K562 (cell line): ENCODE results near the gene ZNF74. TPM values are rescaled to one million over a fixed set of nuclear protein-coding genes. Genes with fewer than 3 reads are reported as not detected.
A peak's percentile ranks its signal among the peaks of the same experiment; 100 is the strongest.

ENCODE experiments used
- BRD4 ChIP-seq: fragments of 200-600 bp; sonication (generic); IDR thresholded peaks from 2 replicates; pipeline ENCODE4 v1.6.1; 2017; ENCODE audit warnings: inconsistent platforms
- EP300 ChIP-seq: IDR thresholded peaks from 2 replicates; pipeline ENCODE4 v1.6.1; 2012; ENCODE audit warnings: low read length, improper control_type of control experiment
- ETV1 ChIP-seq: fragments of 450-650 bp; conservative IDR thresholded peaks from 2 replicates; pipeline ENCODE4 v1.6.1; 2016; ENCODE audit warnings: missing genetic modification characterization, control low read depth, low read depth, missing compliant biosample characterization
- IFI16 ChIP-seq: fragments of 250-450 bp; sonication (Bioruptor Pico); IDR thresholded peaks from 2 replicates; pipeline ENCODE4 v2.1.2; 2022; ENCODE audit warnings: mild to moderate bottlenecking, inconsistent platforms
- NR2C1 ChIP-seq, 2 experiments: fragments of 450-650 bp; IDR thresholded peaks; 2 replicates each; pipeline ENCODE4 v1.6.1; 2017; ENCODE audit warnings: mild to moderate bottlenecking in 2 of 2, antibody characterized with exemption in 1 of 2, inconsistent platforms in 1 of 2, missing compliant biosample characterization in 1 of 2, missing genetic modification characterization in 1 of 2
- PRPF4 ChIP-seq: fragments of 200-400 bp; formaldehyde crosslinking; IDR thresholded peaks from one replicate; pipeline ENCODE4 v1.6.1; 2017; ENCODE audit warnings: low read length, low read depth, mild to moderate bottlenecking; ENCODE audit not compliant: insufficient read depth, poor library complexity, severe bottlenecking
- PTRF ChIP-seq: fragments of 450-650 bp; IDR thresholded peaks from 2 replicates; pipeline ENCODE4 v1.6.1; 2016; ENCODE audit warnings: mild to moderate bottlenecking, missing genetic modification characterization, missing compliant biosample characterization
- RBM22 ChIP-seq: fragments of 200-400 bp; formaldehyde crosslinking; IDR thresholded peaks from 2 replicates; pipeline ENCODE4 v1.6.1; 2018; ENCODE audit warnings: low read length, low read depth; ENCODE audit not compliant: poor library complexity, severe bottlenecking
- SRSF1 ChIP-seq: fragments of 200-400 bp; formaldehyde crosslinking; IDR thresholded peaks from 2 replicates; pipeline ENCODE4 v1.6.1; 2017; ENCODE audit warnings: mild to moderate bottlenecking, low read depth, low read length, moderate library complexity
- SRSF3 ChIP-seq: fragments of 200-400 bp; formaldehyde crosslinking; IDR thresholded peaks from 2 replicates; pipeline ENCODE4 v1.6.1; 2016; ENCODE audit warnings: mild to moderate bottlenecking, low read length, moderate library complexity; ENCODE audit not compliant: insufficient read depth
- TEAD2 ChIP-seq: fragments of 450-650 bp; IDR thresholded peaks from 2 replicates; pipeline ENCODE4 v1.6.1; 2016; ENCODE audit warnings: missing genetic modification characterization, control low read depth, missing compliant biosample characterization
- U2AF1 ChIP-seq: fragments of 200-400 bp; formaldehyde crosslinking; optimal IDR thresholded peaks from 2 replicates; pipeline ENCODE3; 2017; ENCODE audit warnings: mild to moderate bottlenecking, low read depth, low read length, moderate library complexity
- ZKSCAN8 ChIP-seq: fragments of 200-800 bp; sonication (Bioruptor generic); IDR thresholded peaks from 2 replicates; pipeline ENCODE4 v1.6.1; 2016; ENCODE audit warnings: missing genetic modification characterization, missing compliant biosample characterization
- ZNF121 ChIP-seq: sonication (generic); formaldehyde crosslinking; conservative IDR thresholded peaks from 2 replicates; pipeline ENCODE4 v1.8.0; 2022; ENCODE audit warnings: missing genetic modification reagents
- ZNF589 ChIP-seq: fragments of 200-800 bp; sonication (Bioruptor generic); IDR thresholded peaks from 2 replicates; pipeline ENCODE4 v1.6.1; 2016; ENCODE audit warnings: low read depth, missing genetic modification characterization, missing compliant biosample characterization
- polyA plus RNA-seq, 8 experiments: library from polyadenylated mRNA; depleted of rRNA in 4 of 8; stranded (reverse) in 5 of 8; unstranded in 3 of 8; fragments of >200 nt; fragmentation: Nextera tagmentation in 2 of 8; fragmentation: Illumina TruSeq in 1 of 8; extraction: Ambion mirVana in 2 of 8; extraction: Trizol in 1 of 8; gene quantifications; 2 replicates each; pipeline versions ENCODE4 v1.2.1 to v1.2.3, GENCODE V29; 2011 to 2014; ENCODE audit warnings: inconsistent platforms in 1 of 8, missing spikeins in 1 of 8
- total RNA-seq, 7 experiments: library from RNA; depleted of rRNA in 6 of 7; stranded (reverse); fragments of >200 nt in 6 of 7; fragmentation: Illumina TruSeq in 2 of 7; extraction: Trizol in 2 of 7; gene quantifications; 2 replicates each; pipeline versions ENCODE4 v1.2.1 to v1.2.3, GENCODE V29; 2011 to 2021; ENCODE audit warnings: low replicate concordance in 1 of 7
- TF ChIP-seq, protein P1 (sequence below): fragments of 250-450 bp; sonication (Bioruptor Pico); IDR thresholded peaks from 2 replicates; pipeline ENCODE4 v1.5.0; 2021; ENCODE audit warnings: mild to moderate bottlenecking, borderline replicate concordance
- TF ChIP-seq, protein P2 (sequence below): fragments of 250-450 bp; sonication (Bioruptor Pico); IDR thresholded peaks from 2 replicates; pipeline ENCODE4 v1.4.0; 2020; ENCODE audit warnings: mild to moderate bottlenecking, moderate library complexity
- TF ChIP-seq, protein P3 (sequence below), 2 experiments: IDR thresholded peaks in 1 of 2; conservative IDR thresholded peaks in 1 of 2; 2 replicates each; pipeline ENCODE4 v1.6.1; 2016; ENCODE audit warnings: low read depth in 2 of 2, mild to moderate bottlenecking in 1 of 2, missing compliant biosample characterization in 1 of 2, missing genetic modification characterization in 1 of 2, moderate library complexity in 1 of 2
- TF ChIP-seq, protein P4 (sequence below): fragments of 450-650 bp; IDR thresholded peaks from 2 replicates; pipeline ENCODE4 v1.6.1; 2016

Gene ZNF74
- total and polyA plus RNA-seq, 9 of the 15 experiments (the other 6 are each of a cell fraction or from before 2014, with no cell fraction given), result 2.4 to 53.5 (median 31.5) TPM

DNA sequence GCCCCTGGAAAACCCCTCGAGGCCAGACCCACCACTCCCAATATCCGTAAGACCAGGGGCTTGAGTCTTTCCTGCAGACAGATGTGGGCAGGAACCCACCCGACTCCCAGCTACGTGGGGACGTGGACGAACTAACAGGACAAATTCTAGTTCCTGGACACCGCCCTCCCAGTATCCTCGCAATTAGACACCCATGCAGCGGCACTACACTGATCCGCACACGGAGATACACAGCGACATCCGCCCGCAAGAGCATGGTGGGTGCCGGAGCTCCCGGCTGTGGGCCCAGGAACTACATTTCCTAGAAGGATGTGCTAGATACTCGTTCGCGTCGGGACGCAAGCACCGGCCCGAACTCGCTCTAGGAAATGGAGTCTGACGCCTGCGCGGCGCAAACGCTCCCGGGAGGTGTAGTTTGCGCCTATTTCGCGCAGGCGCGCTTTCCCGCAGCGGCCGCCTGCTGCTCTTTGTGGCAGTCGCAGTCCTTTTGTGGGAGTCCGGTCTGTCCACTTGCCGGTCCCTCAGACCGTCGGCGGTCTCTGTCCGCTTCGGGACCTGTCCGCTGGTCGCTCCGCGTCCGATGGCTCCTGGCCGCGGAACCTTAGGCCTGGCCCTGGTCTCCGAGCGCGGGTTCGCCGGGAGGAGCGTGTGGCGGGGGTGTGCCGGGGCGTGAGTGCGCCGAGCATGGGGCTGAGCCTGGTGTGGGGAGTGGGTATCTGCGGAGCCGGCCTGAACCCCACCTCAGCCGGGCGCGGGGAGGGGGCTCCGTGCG, at the start of gene ZNF74 (continued):
- TF ChIP-seq PRPF4 (peak; percentile 83), EP300 (peak; percentile 51; the same call in 1 of the 2 replicates), TEAD2 (no peak), SRSF3 (peak; percentile 95), NR2C1 (IDR thresholded peaks at IDR 0.05) (no peak), NR2C1 (tag; IDR thresholded peaks at IDR 0.05) (peak; percentile 89), ZNF121 (CRISPR knock-in tag) (no peak), ZNF589 (CRISPR knock-in tag) (peak; percentile 61), ETV1 (peak; percentile 99), ZKSCAN8 (CRISPR knock-in tag) (no peak), RBM22 (no peak), U2AF1 (no peak), BRD4 (peak; percentile 77), SRSF1 (no peak), IFI16 (CRISPR knock-in tag) (no peak), PTRF (tag) (peak; percentile 48; the same call in 1 of the 2 replicates)
- TF ChIP-seq, protein P1, sequence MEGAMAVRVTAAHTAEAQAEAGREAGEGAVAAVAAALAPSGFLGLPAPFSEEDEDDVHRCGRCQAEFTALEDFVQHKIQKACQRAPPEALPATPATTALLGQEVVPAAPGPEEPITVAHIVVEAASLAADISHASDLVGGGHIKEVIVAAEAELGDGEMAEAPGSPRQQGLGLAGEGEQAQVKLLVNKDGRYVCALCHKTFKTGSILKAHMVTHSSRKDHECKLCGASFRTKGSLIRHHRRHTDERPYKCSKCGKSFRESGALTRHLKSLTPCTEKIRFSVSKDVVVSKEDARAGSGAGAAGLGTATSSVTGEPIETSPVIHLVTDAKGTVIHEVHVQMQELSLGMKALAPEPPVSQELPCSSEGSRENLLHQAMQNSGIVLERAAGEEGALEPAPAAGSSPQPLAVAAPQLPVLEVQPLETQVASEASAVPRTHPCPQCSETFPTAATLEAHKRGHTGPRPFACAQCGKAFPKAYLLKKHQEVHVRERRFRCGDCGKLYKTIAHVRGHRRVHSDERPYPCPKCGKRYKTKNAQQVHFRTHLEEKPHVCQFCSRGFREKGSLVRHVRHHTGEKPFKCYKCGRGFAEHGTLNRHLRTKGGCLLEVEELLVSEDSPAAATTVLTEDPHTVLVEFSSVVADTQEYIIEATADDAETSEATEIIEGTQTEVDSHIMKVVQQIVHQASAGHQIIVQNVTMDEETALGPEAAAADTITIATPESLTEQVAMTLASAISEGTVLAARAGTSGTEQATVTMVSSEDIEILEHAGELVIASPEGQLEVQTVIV (CRISPR knock-in tag), result peak; percentile 80; the same call in 1 of the 2 replicates
- TF ChIP-seq, protein P2, sequence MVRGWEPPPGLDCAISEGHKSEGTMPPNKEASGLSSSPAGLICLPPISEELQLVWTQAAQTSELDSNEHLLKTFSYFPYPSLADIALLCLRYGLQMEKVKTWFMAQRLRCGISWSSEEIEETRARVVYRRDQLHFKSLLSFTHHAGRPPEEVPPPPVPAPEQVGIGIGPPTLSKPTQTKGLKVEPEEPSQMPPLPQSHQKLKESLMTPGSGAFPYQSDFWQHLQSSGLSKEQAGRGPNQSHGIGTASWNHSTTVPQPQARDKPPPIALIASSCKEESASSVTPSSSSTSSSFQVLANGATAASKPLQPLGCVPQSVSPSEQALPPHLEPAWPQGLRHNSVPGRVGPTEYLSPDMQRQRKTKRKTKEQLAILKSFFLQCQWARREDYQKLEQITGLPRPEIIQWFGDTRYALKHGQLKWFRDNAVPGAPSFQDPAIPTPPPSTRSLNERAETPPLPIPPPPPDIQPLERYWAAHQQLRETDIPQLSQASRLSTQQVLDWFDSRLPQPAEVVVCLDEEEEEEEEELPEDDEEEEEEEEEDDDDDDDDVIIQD (CRISPR knock-in tag), result peak; percentile 87; the same call in 1 of the 2 replicates
- TF ChIP-seq, protein P3, sequence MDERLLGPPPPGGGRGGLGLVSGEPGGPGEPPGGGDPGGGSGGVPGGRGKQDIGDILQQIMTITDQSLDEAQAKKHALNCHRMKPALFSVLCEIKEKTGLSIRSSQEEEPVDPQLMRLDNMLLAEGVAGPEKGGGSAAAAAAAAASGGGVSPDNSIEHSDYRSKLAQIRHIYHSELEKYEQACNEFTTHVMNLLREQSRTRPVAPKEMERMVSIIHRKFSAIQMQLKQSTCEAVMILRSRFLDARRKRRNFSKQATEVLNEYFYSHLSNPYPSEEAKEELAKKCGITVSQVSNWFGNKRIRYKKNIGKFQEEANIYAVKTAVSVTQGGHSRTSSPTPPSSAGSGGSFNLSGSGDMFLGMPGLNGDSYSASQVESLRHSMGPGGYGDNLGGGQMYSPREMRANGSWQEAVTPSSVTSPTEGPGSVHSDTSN (CRISPR knock-in tag; IDR thresholded peaks at IDR 0.05; ENCODE audit: low read depth), result no peak; the same call in 1 of the 2 replicates
- TF ChIP-seq, protein P3 (tag; conservative IDR thresholded peaks at IDR 0.05; ENCODE audit: low read depth), result no peak
- TF ChIP-seq, protein P4, sequence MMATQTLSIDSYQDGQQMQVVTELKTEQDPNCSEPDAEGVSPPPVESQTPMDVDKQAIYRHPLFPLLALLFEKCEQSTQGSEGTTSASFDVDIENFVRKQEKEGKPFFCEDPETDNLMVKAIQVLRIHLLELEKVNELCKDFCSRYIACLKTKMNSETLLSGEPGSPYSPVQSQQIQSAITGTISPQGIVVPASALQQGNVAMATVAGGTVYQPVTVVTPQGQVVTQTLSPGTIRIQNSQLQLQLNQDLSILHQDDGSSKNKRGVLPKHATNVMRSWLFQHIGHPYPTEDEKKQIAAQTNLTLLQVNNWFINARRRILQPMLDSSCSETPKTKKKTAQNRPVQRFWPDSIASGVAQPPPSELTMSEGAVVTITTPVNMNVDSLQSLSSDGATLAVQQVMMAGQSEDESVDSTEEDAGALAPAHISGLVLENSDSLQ, result no peak
